GM21717 (cell line): ENCODE data around the gene EDC3.

ENCODE experiments used
- ATAC-seq: cut with Tn5 transposase; IDR thresholded peaks from one replicate; pipeline ENCODE4 v1.9.1; 2021; ENCODE audit warnings: mild to moderate bottlenecking, moderate library complexity; ENCODE audit not compliant: unreplicated experiment

The EDC3 gene

DNA sequence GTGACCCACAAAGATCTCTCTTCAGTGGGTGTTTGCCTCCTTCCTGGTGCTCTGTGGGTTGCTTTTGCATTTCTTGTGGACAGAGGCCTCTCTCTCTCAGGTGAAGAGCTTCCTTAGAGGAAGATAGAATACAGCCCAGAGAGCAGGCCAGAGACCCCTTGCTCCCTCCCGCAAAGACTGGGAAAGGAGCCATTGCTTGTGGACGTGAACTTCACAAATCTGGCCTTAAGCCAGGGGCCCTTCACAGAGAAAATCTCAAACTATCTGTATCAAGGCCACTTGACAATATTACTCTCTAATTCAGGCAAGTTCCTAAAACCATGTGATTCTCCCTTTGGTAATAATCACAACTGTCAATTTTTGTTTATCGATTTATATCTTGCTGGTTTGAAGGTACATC lies 110.6 kb downstream of the EDC3 start:
- no peak for ATAC-seq

DNA sequence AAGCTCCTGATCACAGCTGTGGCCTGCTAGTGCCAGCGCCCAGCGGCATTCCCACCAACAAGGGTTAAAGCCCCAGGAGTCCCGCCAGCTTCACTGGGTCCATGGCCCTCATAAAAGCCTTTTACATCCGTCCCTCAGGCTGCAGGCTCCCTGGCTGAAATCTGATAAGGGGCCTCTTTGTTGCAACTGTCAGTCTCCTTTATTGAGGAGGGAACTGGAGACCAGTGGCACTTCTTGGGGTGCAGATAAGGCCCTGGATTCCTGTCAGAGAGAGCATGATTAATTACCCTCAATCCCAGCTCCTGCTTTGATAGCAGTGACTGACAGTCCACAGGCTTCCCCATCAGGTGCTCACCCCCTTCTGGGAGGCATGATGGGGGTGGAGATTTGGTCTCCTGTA lies 111.0 kb downstream of the EDC3 start:
- ATAC-seq, result no peak

DNA sequence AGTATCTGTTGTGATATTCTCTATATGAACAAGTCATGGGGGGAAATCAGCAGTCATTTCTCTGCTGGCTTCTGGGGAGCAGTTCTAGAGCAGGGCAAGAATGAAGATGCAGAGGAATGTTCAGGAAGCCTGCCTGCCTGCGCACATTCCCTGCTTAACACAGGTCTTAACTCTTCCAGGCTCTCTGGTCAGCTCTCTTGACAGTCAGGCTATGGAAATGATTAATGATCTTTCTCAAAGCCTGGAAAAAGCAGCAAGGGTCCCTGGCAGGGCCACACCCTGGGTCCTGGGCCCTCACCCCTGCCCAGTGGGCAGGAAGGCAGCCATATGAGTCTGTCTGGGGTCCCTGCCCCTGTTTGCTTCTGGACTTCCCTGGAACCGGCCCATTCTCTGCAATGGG lies 111.6 kb downstream of the EDC3 start:
- ATAC-seq, result no peak
